A549 (cell line): ENCODE data around the gene HOMER2. TPM values are rescaled to one million over a fixed set of nuclear protein-coding genes. Genes with fewer than 3 reads are reported as not detected.

ENCODE experiments used
- ATAC-seq, 2 experiments: fragments of 200-7000 bp in 1 of 2; fragments of >200 bp in 1 of 2; cut with Nextera tagmentation in 1 of 2; cut with Tn5 transposase in 1 of 2; 3 replicates each; pipeline versions ENCODE4 v1.8.0 to v1.9.1; 2018 to 2020; ENCODE audit warnings: mild to moderate bottlenecking in 1 of 2, moderate library complexity in 1 of 2
- CTCF ChIA-PET: fragments of 300-600 bp; sonication (Branson Sonifier 250); formaldehyde crosslinking; extraction: SDS; loops from one replicate; lab custom pipeline; 2021; ENCODE audit warnings: antibody characterized with exemption, inconsistent platforms; lab: Yijun Ruan, JAX
- POLR2A ChIA-PET: fragments of 350-600 bp; formaldehyde crosslinking; extraction: SDS; loops from one replicate; lab custom pipeline; 2021; ENCODE audit warnings: antibody characterized with exemption, inconsistent platforms; lab: Yijun Ruan, JAX
- DNase-seq, 2 experiments: peaks; one replicate each; pipeline versions ENCODE4 v3.0.0 to v3.0.0-alpha.2; 2011 to 2016; ENCODE audit warnings: low read depth in 1 of 2, low spot score in 1 of 2
- FAIRE-seq: peaks from 2 replicates; lab custom pipeline; 2011; peaks lifted over from hg19 to GRCh38; lab: Jason Lieb, UNC
- H3K27ac ChIP-seq, 2 experiments: fragments of >200 bp; sonication (Bioruptor Twin); formaldehyde crosslinking; 3 replicates each; pipeline ENCODE4 v1.5.1; 2016 to 2017
- H3K4me1 ChIP-seq: fragments of >200 bp; sonication (Bioruptor Twin); formaldehyde crosslinking; 3 replicates; pipeline ENCODE4 v1.6.1; 2016
- H3K4me2 ChIP-seq: fragments of >200 bp; sonication (Bioruptor Twin); formaldehyde crosslinking; 3 replicates; pipeline ENCODE4 v1.6.1; 2016
- H3K4me3 ChIP-seq: fragments of >200 bp; sonication (Bioruptor Twin); formaldehyde crosslinking; 3 replicates; pipeline ENCODE4 v1.5.1; 2016
- H3K9me3 ChIP-seq: fragments of >200 bp; sonication (Bioruptor Twin); formaldehyde crosslinking; 3 replicates; pipeline ENCODE4 v1.6.1; 2016
- CBX2 ChIP-seq: fragments of 200-600 bp; sonication (generic); IDR thresholded peaks from 2 replicates; pipeline ENCODE4 v1.6.1; 2016; ENCODE audit warnings: low read depth, mild to moderate bottlenecking, borderline replicate concordance
- CTCF ChIP-seq: fragments of >200 bp; sonication (Bioruptor Twin); formaldehyde crosslinking; IDR thresholded peaks from 3 replicates; pipeline ENCODE4 v1.5.1; 2016
- EHMT2 ChIP-seq: fragments of 200-600 bp; sonication (generic); IDR thresholded peaks from 2 replicates; pipeline ENCODE4 v1.6.1; 2016; ENCODE audit warnings: antibody characterized with exemption, low read depth, mild to moderate bottlenecking, moderate library complexity
- EP300 ChIP-seq, 2 experiments: fragments of >200 bp; sonication (Bioruptor Twin); formaldehyde crosslinking; IDR thresholded peaks; 2 replicates in 1 of 2; 3 replicates in 1 of 2; pipeline ENCODE4 v1.6.1; 2016 to 2017
- GATA3 ChIP-seq: IDR thresholded peaks from 2 replicates; pipeline ENCODE4 v1.6.1; 2012; ENCODE audit warnings: borderline replicate concordance
- HEYL ChIP-seq: fragments of 250-450 bp; sonication (Bioruptor Pico); IDR thresholded peaks from 2 replicates; pipeline ENCODE4 v1.8.0; 2021; ENCODE audit warnings: mild to moderate bottlenecking, moderate library complexity
- HOXB5 ChIP-seq: fragments of 250-450 bp; sonication (Bioruptor Pico); IDR thresholded peaks from 2 replicates; pipeline ENCODE4 v1.5.0; 2020; ENCODE audit warnings: mild to moderate bottlenecking, moderate library complexity
- JUN ChIP-seq, 2 experiments: fragments of >200 bp; sonication (Bioruptor Twin); formaldehyde crosslinking; IDR thresholded peaks; 2 replicates in 1 of 2; 3 replicates in 1 of 2; pipeline ENCODE4 v1.6.1; 2016 to 2017
- KDM1A ChIP-seq: fragments of 200-600 bp; sonication (generic); IDR thresholded peaks from 2 replicates; pipeline ENCODE4 v1.6.1; 2016; ENCODE audit warnings: low read depth, mild to moderate bottlenecking
- POLR2AphosphoS2 ChIP-seq: conservative IDR thresholded peaks from 2 replicates; pipeline ENCODE4 v1.6.1; 2012; ENCODE audit warnings: low read length, improper control_type of control experiment, inconsistent platforms
- RAD21 ChIP-seq, 2 experiments: fragments of >200 bp in 1 of 2; sonication (Bioruptor Twin) in 1 of 2; formaldehyde crosslinking in 1 of 2; IDR thresholded peaks in 1 of 2; conservative IDR thresholded peaks in 1 of 2; 2 replicates in 1 of 2; 3 replicates in 1 of 2; pipeline ENCODE4 v1.6.1; 2012 to 2018; ENCODE audit warnings: inconsistent platforms in 1 of 2
- RARB ChIP-seq: fragments of 250-450 bp; sonication (Bioruptor Pico); IDR thresholded peaks from 2 replicates; pipeline ENCODE4 v1.8.0; 2021; ENCODE audit warnings: mild to moderate bottlenecking, moderate library complexity
- REST ChIP-seq: fragments of 200-600 bp; sonication (generic); IDR thresholded peaks from 2 replicates; pipeline ENCODE4 v1.6.1; 2016; ENCODE audit warnings: antibody characterized with exemption, mild to moderate bottlenecking, moderate library complexity
- SMC3 ChIP-seq: fragments of >200 bp; sonication (Bioruptor Twin); formaldehyde crosslinking; IDR thresholded peaks from 3 replicates; pipeline ENCODE4 v1.6.1; 2018; ENCODE audit warnings: inconsistent platforms
- TP53 ChIP-seq: fragments of 250-450 bp; sonication (Bioruptor Pico); IDR thresholded peaks from 2 replicates; pipeline ENCODE4 v1.5.0; 2021; ENCODE audit warnings: mild to moderate bottlenecking, moderate library complexity
- ZNF302 ChIP-seq: fragments of 250-450 bp; sonication (Bioruptor Pico); IDR thresholded peaks from 2 replicates; pipeline ENCODE4 v1.9.0; 2021; ENCODE audit warnings: inconsistent platforms, mild to moderate bottlenecking, moderate library complexity
- WGBS: methylation state at CpG from one replicate; pipeline ENCODE4 v1.1.6; 2017; ENCODE audit errors: missing lambda C conversion rate; 5-methylcytosine and 5-hydroxymethylcytosine counted together
- polyA plus RNA-seq, 4 experiments: library from polyadenylated mRNA; depleted of rRNA in 3 of 4; stranded (reverse); fragments of >200 nt; fragmentation: RNase III in 1 of 4; extraction: RNeasy Plus Mini Kit Qiagen cat#74134 plus additional on column Dnase treatment in 1 of 4; gene quantifications; 2 replicates in 3 of 4; 3 replicates in 1 of 4; pipeline ENCODE4 v1.2.3, GENCODE V29; 2011 to 2017
- TF ChIP-seq, protein P1 (sequence below): fragments of 150-350 bp; IDR thresholded peaks from 2 replicates; pipeline ENCODE4 v1.6.1; 2014; ENCODE audit warnings: low read depth, mild to moderate bottlenecking, low read length

HOMER2 gene
- polyA plus RNA-seq, 2 of the 4 experiments (the other 2 are of a cell fraction), result 9.4 to 15.4 TPM

DNA sequence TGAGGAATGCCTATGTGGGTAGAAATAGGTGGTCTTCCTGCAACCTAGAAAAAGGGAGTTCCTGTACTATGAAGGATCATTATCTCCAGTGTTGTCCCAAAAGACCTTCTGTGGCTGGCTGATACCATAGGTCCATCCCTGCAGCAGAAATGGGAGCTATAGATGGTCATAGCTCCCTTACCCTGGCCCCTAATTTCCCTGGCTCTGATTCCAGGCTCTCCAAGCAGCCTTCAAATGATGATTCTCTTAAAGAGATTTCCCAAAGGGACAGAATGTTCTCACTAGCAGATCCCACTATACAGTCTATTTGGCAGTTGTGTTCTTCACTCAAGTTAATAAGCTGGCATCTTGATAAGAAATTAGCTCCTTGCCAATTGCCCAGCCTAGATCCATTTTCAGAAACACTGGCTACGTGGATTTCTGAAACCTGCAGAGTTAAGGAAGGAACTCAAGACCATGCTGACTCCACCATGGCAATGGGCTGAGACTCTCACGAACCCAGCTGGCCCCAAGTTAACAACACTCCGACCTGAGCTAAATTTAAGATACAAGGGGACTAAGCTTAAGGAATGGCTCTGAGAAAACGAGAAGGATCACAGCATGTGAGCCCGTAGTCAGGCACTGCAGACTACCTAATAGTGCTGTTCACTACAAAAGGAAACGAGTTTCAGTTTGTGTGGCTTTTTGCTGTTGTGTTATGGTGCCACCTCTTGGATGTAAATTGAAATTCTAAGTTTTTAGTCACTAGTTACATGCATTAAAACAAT, 47.6 kb upstream of the HOMER2 start:
- peaks cover 4% of the 10 kb centered on the region; the same call in 1 of the 3 replicates for H3K4me1 ChIP-seq
- peak overlapping the region; percentile 46 to 61; a peak in 4 of 6 replicates for H3K27ac ChIP-seq
- ATAC-seq (peak; percentile 87 to 88), DNase-seq (peak; percentile 54 to 69), FAIRE-seq (peak; percentile 63)
- H3K9me3 ChIP-seq, result no peaks in the 10 kb centered on the region
- peak overlapping the region; percentile 73 for H3K4me2 ChIP-seq
- WGBS, result 17% methylated on average over 6 of the region's 6 CpGs
- peak overlapping the region; percentile 30; the same call in 2 of the 3 replicates for H3K4me3 ChIP-seq
- ChIA-PET POLR2A (interaction anchor here (0.6 kb wide), 2 partner anchors 250 to 464 kb away, joined by 3 read pairs; no protein-coding TSS in a partner anchor), CTCF (interaction anchor here (0.6 to 6.4 kb wide), 52 partner anchors 8 to 575 kb away, joined by 3 to 48 read pairs (median 4); partner anchors contain the start of genes AP3B2, C15orf40, CPEB1 and RAMAC)
- no peak for TF ChIP-seq RARB (CRISPR knock-in tag)
- TF ChIP-seq KDM1A, result no peak
- no peak for TF ChIP-seq REST
- no peak for TF ChIP-seq TP53
- no peak for TF ChIP-seq GATA3
- no peak for TF ChIP-seq HEYL (CRISPR knock-in tag)
- TF ChIP-seq POLR2AphosphoS2, result no peak
- TF ChIP-seq CTCF, result peak; percentile 88
- TF ChIP-seq JUN (IDR thresholded peaks at IDR 0.05), result no peak
- TF ChIP-seq RAD21 (conservative IDR thresholded peaks at IDR 0.05 in 1 of 2, IDR thresholded peaks at IDR 0.05 in 1 of 2), result peak; percentile 86 to 90
- no peak for TF ChIP-seq EP300 (IDR thresholded peaks at IDR 0.05)
- TF ChIP-seq, protein P1, sequence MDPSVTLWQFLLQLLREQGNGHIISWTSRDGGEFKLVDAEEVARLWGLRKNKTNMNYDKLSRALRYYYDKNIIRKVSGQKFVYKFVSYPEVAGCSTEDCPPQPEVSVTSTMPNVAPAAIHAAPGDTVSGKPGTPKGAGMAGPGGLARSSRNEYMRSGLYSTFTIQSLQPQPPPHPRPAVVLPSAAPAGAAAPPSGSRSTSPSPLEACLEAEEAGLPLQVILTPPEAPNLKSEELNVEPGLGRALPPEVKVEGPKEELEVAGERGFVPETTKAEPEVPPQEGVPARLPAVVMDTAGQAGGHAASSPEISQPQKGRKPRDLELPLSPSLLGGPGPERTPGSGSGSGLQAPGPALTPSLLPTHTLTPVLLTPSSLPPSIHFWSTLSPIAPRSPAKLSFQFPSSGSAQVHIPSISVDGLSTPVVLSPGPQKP, result no peak
- TF ChIP-seq SMC3, result peak; percentile 63
- no peak for TF ChIP-seq HOXB5 (CRISPR knock-in tag)

DNA sequence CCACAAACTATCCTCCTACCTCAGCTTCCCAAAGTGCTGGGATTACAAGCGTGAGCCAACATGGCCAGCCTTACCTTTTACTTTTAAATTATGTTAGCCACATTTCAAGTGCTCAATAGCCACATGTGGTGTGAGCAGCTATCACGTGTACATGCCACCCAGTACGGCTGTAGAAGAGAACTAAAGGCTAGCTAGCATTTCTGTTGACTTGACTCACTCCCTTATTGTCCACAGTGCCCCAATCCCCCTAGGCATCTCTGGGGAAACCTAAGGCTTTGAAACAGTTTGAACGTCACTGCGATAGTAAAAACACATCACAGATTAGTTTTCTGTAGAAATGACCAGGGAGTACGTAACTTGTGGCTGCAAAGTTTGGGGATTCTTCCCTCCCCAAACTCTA, 46.9 kb upstream of the HOMER2 start:
- TF ChIP-seq GATA3, result no peak
- TF ChIP-seq EHMT2, result no peak
- no peak for TF ChIP-seq EP300 (IDR thresholded peaks at IDR 0.05)
- TF ChIP-seq ZNF302 (CRISPR knock-in tag), result no peak
- no peak for TF ChIP-seq CBX2
- no peak for FAIRE-seq
- Histone ChIP-seq H3K4me2 (no peak overlapping the region), H3K4me3 (no peak overlapping the region), H3K27ac (no peak overlapping the region), H3K9me3 (no peaks in the 10 kb centered on the region), H3K4me1 (peaks cover 4% of the 10 kb centered on the region; the same call in 1 of the 3 replicates)
- CTCF ChIA-PET, result interaction anchor here (0.7 to 6.4 kb wide), 26 partner anchors 11 to 575 kb away, joined by 3 to 48 read pairs (median 4); partner anchors contain the start of genes AP3B2, C15orf40, CPEB1 and RAMAC
- ATAC-seq, result peak in 1 of 2 experiments; percentile 32; a peak in 2 of 6 replicates
- WGBS, result 81% methylated on average over 6 of the region's 6 CpGs
- POLR2A ChIA-PET, result no interaction called here
- no peak for DNase-seq
